DMS 273 (cell line): Measurements from ENCODE around the gene AK5.

Experiments used
- DNase-seq: peaks from one replicate; lab custom pipeline; 2025; ENCODE audit not compliant: unreplicated experiment; lab: John Stamatoyannopoulos, UW

AK5 gene

GRCh38 chr1:77281491-77282186, at the start of gene AK5:
Gene AK5, plus strand, starts transcription at chr1:77282019. Its CDS starts 295 bp downstream, at chr1:77282314.
- DNase-seq: peak; percentile 82

- DNase-seq: no peak
These were observed 49.0 kb upstream of the AK5 start for GRCh38 chr1:77232829-77233228.

- no peak for DNase-seq
These were observed 47.7 kb upstream of the AK5 start for GRCh38 chr1:77234096-77234495.

GRCh38 chr1:77234943-77235342, 46.9 kb upstream of the AK5 start:
- DNase-seq: no peak

GRCh38 chr1:77238462-77238861, 43.4 kb upstream of the AK5 start:
- no peak for DNase-seq

- no peak for DNase-seq
These were observed 42.5 kb upstream of the AK5 start for GRCh38 chr1:77239311-77239710.

GRCh38 chr1:77245830-77246229, 36.0 kb upstream of the AK5 start:
- DNase-seq: no peak

- no peak for DNase-seq
These were observed 31.7 kb upstream of the AK5 start for GRCh38 chr1:77250126-77250525.

- DNase-seq: no peak
These were observed 28.6 kb upstream of the AK5 start for GRCh38 chr1:77253211-77253610.

- DNase-seq: no peak
These were observed 18.1 kb upstream of the AK5 start for GRCh38 chr1:77263708-77264107.

- DNase-seq: no peak
These were observed 16.6 kb upstream of the AK5 start for GRCh38 chr1:77265180-77265579.

- no peak for DNase-seq
These were observed 14.8 kb upstream of the AK5 start for GRCh38 chr1:77267035-77267434.

- DNase-seq: no peak
These were observed 9.8 kb upstream of the AK5 start for GRCh38 chr1:77271852-77272580.

- DNase-seq: no peak
These were observed 7.9 kb upstream of the AK5 start for GRCh38 chr1:77273891-77274290.

- no peak for DNase-seq
These were observed 6.6 kb upstream of the AK5 start for GRCh38 chr1:77275194-77275593.

GRCh38 chr1:77276941-77277340, 4.9 kb upstream of the AK5 start:
- peak; percentile 13 for DNase-seq

GRCh38 chr1:77279929-77280328, 1.9 kb upstream of the AK5 start:
- DNase-seq: no peak

GRCh38 chr1:77280962-77281361, 857 bp upstream of the AK5 start:
- DNase-seq: peak; percentile 33

- DNase-seq: peak; percentile 82
These were observed 507 bp downstream of the AK5 start for GRCh38 chr1:77282187-77282865.

GRCh38 chr1:77282866-77283539, 1.2 kb downstream of the AK5 start:
- DNase-seq: peak; percentile 59

- DNase-seq: no peak
These were observed 2.0 kb downstream of the AK5 start for GRCh38 chr1:77283701-77284425.
